ENCODE measurements around the gene KLF5.

GRCh38 chr13:73018336-73018735 is 40.5 kb upstream of the KLF5 start:
- TF ChIP-seq CTCF (IDR thresholded peaks at IDR 0.05; ENCODE audit: low read length) (no peak), EZH2phosphoT487 (IDR thresholded peaks at IDR 0.05; ENCODE audit: low read length) (no peak), EZH2 (optimal IDR thresholded peaks at IDR 0.05; ENCODE audit: low read depth, low read length) (no peak)

Measured in MM.1S (cell line).